ENCODE data around the gene SORCS1.

- TF ChIP-seq CTCF (IDR thresholded peaks at IDR 0.05): no peak
- TF ChIP-seq POLR2A (IDR thresholded peaks at IDR 0.05): no peak
Observed at GRCh38 chr10:106573106-106573505, 591.4 kb downstream of the SORCS1 start.

Measured in thyroid gland (tissue), 4 donors.